GM21515 (cell line): ENCODE measurements around the gene PCNX3.

Experiments used
- ATAC-seq: cut with Tn5 transposase; IDR thresholded peaks from one replicate; pipeline ENCODE4 v1.9.1; 2021; ENCODE audit not compliant: unreplicated experiment

PCNX3 gene

DNA sequence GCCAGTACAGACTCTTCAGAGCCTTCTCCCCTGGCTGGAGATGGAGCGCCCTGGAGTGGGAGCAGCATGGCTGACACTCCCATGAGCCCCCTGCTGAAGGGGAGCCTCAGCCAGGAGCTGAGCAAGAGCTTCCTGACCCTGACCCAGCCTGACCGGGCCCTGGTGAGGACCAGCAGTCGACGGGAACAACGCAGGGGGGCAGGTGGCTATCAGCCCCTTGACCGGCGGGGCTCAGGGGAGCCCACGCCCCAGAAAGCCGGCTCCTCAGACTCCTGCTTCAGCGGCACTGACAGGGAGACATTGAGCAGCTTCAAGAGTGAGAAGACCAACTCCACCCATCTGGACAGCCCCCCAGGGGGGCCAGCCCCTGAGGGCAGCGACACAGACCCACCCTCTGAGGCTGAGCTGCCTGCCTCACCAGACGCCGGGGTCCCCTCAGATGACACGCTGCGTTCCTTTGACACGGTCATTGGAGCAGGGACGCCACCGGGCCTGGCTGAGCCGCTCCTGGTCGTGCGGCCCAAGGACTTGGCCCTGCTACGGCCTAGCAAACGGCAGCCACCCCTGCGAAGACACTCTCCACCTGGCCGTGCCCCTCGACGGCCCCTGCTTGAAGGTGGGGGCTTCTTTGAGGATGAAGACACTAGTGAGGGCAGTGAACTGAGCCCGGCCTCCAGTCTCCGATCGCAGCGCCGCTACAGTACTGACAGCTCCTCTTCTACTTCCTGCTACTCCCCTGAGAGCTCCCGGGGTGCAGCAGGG lies 2.6 kb downstream of the PCNX3 start:
- no peak for ATAC-seq

DNA sequence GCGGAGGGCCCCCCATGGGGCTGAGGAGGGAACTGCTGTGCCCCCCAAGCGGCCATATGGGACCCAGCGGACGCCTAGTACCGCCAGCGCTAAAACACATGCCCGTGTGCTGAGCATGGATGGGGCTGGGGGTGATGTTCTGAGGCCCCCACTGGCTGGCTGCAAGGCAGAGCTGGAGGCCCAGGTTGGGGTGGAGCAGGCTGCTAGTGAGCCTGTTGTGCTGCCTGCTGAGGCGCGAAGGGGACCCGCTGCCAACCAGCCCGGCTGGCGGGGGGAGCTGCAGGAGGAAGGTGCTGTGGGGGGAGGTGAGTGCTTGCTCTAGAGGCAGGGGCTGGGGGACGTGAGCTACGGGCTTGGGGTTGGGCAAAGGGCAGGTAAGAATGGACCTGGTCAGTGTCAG lies 3.2 kb downstream of the PCNX3 start:
- ATAC-seq: no peak

DNA sequence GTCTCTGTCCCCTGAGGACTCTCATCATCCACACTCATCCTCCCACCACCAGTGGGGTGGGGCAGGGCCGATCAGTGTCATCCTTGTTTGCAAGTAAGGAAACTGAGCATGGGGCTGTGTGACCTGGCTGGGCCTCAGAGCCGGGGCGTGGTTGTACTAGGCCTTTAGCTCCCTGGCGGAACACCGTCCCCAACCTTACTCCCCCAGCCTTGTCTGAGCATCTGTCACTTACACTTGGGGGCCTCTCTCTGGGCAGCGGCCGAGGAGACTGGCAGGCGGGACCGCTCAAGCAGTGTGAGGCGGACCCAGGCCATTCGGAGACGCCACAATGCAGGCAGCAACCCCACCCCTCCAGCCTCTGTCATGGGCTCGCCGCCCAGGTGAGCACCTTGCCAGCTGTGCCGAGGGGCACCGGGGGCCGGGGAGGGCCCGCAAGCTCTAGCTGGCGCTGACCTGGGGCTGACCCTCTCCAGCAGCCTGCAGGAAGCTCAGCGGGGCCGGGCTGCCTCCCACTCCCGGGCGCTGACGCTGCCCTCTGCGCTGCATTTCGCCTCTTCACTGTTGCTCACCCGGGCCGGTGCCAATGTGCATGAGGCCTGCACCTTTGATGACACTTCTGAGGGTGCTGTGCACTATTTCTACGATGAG lies 3.8 kb downstream of the PCNX3 start:
- ATAC-seq: no peak

DNA sequence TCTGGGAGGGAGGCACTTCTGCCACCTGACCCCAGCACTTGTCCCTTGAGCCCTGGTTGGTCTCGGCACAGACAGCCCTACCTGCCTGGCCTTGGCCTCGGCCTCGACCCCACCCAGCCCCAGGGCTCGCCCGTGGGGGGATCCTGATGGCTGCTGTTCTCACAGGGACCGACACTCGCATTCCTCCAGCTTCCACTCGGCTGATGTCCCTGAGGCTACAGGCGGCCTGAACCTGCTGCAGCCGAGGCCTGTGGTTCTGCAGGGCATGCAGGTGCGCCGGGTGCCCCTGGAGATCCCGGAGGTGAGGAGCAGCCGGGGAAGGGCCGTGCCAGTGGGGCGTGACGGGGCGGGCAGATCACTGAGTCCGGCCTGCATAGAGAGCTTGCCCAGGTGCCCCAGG lies 5.1 kb downstream of the PCNX3 start:
- ATAC-seq: no peak

DNA sequence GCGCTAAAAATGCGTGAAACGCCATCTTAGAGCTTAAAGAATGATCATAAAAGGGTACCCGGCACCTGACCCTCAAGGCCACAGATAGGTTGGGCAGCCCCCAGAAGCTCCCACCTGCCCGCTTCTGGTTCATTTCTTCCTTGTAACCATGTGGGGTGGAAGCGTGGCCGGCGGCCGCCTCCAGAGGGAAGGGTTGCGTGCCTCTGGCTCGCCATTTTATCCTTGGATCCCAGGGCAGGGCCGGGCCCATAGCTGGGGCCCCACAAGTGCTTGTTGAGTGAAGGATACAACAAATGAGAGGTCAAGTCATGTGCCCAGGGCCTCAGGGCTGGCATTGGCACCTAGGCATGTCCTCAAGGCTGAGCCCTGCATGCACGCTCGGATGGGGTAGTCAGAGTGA lies 5.9 kb downstream of the PCNX3 start:
- ATAC-seq: no peak

DNA sequence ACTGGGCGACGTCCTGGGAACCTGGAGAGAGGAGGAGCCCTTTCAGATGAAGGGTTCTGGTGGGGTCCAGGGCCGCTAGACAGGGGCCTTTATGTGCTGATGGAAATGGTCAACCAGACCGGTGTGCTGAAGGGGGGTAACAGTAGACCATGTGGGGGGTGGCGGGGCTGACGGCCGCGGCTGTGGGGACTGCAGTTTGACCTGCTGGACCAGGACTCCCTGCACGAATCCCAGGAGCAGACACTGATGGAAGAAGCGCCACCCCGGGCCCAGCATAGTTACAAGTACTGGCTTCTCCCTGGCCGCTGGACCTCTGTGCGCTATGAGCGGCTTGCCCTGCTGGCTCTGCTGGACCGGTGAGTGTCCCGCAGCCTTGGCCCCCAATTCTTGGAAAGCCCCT lies 6.4 kb downstream of the PCNX3 start:
- ATAC-seq: no peak

DNA sequence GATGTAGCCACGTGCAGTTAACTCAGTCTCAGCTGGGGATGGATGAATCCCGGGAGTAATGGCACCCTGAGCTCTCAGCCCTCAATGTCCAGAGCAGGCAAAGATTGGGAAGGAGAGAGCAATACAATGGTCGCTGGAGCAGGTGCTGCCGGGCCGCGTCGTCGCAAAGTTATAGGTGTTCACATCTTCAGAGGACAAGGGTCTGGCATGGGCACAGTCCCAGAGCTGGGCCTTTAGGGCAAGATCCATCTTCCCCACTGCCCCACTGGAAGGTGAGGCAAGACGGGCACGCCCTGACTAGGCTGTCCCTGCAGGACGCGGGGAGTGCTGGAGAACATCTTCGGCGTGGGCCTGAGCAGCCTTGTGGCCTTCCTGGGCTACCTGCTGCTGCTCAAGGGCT lies 7.6 kb downstream of the PCNX3 start:
- ATAC-seq: no peak

DNA sequence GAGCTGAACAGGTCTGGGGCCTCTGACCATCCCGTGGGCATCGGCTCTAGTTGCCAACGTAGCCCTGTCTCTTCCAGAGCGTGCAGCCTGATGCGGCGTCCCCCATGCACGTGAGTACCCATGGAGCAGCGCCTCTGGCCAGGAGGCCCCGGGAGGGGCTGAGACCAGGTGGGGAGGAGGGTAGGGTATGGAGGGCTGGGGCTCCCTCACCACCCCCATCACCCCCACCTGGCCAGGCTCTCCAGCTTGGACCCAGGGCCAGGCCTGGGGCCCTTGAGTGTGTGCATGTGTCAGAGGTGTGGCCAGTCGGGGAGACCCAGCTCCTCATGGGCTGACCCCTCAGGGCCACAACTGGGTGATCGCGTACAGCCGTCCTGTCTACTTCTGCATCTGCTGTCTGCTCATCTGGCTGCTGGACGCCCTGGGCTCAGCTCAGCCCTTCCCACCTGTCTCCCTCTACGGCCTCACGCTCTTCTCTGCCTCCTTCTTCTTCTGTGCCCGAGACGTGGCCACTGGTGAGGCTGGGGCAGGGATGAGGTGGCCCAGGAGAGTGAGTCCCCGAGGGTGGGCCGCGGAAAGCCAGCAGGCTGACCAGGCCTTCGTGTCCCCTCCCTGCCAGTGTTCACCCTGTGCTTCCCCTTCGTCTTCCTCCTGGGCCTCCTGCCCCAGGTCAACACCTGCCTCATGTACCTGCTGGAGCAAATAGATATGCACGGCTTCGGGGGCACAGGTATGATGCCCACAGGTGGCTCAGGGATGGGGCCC lies 8.5 kb downstream of the PCNX3 start:
- ATAC-seq: no peak

DNA sequence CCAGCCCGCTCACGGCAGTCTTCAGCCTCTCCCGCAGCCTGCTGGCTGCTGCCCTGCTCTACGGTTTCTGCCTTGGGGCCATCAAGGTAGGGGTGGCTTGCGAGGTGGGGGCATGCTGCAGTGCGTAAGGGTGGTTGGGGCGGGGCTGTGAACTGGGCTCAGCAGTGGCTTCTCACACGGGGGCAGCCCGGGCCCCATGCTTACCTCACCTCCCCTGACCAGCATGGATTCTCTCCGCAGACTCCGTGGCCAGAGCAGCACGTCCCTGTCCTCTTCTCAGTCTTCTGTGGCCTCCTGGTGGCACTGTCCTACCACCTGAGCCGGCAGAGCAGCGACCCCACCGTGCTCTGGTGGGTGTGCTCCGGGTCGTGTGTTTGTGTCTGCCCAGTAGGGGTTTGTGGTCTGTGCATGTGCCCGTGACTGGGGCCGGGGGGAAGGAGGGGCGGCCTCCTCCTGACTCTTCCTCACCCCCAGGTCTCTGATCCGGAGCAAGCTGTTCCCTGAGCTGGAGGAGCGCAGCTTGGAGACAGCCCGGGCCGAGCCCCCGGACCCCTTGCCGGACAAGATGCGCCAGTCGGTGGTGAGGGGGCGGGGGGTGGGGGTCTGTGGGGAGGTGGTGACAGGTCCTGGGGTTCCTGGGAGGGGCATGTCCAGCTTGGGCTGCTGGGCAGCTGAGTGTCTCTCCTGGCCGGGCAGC lies 9.5 kb downstream of the PCNX3 start:
- ATAC-seq: no peak

DNA sequence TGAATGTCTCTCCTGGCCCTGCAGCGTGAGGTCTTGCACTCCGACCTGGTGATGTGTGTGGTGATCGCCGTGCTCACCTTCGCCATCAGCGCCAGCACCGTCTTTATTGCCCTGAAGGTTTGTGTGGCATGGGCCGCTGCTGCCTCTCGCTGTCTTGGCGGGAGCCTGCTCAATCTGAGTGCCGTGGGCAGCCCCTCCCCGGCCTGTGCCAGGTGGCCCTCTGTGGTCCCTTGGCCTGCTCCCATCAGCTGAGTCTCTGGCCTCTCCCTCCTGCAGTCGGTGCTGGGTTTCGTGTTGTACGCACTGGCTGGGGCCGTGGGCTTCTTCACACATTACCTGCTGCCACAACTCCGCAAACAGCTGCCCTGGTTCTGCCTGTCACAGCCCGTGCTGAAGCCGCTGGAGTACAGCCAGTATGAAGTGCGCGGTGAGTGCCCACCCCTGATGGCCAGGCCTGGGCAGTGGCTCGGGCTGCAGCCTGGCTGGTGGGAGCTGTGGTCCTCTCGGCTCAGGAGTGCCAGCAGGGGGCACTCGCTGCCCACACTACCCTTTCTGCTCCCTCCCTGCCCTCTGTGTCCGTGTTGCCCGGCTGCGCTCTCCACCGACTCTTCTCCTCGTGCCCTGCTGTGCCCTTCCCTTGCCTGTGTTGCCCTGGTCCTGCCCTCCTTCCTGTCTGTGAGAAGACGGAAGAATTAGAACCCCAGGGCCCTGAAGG lies 10.2 kb downstream of the PCNX3 start:
- ATAC-seq: no peak

DNA sequence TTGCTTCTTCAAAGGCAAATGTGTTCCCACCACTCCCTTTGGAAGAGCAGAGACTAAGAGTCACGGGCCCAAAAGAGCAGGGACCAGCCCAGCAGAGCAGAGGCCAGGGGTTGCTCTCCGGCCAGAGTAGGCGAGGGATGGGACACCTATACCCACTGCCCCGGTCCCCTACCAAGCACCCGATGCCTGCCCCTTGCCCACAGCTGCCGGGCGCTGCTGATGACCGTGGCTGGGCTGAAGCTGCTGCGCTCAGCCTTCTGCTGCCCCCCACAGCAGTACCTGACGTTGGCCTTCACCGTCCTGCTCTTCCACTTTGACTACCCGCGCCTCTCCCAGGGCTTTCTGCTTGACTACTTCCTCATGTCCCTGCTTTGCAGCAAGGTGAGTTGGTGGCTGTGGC lies 11.6 kb downstream of the PCNX3 start:
- ATAC-seq: no peak

DNA sequence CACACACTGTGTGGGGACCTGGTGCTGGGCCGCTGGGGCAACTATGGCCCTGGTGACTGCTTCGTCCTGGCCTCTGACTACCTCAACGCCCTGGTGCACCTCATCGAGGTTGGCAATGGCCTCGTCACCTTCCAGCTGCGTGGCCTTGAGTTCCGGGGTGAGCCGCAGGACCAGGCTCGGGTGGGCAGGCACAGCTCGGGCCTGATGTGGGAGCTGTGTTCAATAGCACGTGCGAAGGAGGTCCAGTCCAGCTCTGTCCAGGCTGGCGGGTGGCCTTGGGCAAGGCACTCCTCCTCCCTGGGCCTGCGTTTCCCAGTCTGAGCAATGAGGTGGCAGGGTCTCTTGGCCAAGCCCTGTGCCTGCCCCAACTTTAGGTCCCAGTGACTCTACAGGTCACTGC lies 14.0 kb downstream of the PCNX3 start:
- ATAC-seq: no peak

DNA sequence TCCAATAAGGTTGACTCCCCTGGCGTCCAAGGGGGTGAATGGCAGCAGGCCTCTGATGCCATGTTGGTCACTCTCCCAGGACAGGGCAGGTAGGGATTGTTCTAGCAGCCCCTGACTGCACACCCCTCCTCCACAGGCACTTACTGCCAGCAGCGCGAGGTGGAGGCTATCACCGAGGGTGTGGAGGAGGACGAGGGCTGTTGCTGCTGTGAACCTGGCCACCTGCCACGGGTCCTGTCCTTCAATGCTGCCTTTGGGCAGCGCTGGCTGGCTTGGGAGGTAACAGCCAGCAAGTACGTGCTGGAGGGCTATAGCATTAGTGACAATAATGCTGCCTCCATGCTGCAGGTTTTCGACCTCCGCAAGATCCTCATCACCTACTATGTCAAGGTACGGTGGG lies 14.6 kb downstream of the PCNX3 start:
- no peak for ATAC-seq

DNA sequence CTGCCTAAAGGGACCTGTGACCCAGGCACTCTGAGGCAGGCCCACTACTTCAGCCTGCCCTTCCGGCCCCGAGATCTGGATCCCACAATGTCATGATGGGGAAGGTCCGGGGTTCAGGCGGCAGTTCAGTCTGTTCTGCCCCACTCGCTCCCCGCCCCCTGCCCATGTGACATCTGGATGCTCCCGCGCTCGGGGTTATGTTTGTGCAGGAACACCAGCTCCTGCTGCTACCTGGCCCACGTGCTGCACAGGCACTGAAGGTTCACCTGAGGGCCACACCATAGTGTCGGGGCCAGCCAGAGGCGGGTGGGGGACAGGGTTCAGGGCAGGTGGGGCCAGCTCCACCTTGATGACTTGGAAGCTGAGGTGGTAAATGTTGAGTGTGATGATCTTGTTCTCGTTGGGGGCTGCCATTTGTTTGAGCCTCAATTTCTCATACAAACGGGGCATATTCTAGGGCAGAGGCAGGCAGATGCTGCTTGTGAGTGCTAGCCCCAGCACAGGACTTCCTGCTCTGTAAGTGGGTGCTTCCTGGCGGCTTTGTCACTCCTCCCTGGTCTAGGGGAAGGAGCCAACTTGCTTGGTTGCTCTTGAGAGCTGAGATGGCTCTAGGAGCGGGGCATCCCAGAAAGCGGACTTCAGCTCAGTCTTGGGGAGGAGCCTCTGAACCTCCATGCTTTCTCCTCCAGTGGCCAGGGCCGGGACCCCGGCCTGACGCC lies 18.0 kb downstream of the PCNX3 start:
- ATAC-seq: no peak

DNA sequence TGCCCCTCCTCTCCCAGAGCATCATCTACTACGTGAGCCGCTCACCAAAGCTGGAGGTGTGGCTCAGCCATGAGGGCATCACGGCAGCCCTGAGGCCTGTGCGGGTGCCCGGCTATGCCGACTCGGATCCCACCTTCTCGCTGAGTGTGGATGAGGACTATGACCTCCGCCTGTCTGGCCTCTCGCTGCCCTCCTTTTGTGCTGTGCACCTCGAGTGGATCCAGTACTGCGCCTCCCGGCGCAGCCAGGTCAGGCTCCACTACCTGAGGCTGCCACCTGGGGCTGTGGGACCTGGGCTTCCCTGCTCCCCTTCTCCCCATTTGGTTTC lies 18.5 kb downstream of the PCNX3 start:
- no peak for ATAC-seq

DNA sequence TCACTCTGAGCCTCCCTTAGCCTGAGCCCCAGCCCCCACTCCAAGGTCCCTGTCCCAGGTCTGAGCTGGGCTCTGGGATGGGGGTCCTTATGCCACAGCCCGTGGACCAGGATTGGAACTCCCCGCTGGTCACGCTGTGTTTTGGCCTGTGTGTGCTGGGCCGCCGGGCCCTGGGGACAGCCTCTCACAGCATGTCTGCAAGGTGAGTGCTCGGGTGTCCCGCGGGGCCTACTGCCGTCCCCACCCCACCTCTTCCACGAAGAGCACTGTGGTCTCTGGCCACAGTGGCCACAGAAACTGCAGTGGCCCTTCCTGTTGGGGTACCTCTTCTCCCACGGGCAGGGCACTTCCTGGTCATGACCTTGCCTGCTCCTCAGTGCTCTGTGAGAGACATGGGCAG lies 18.9 kb downstream of the PCNX3 start:
- ATAC-seq: no peak

DNA sequence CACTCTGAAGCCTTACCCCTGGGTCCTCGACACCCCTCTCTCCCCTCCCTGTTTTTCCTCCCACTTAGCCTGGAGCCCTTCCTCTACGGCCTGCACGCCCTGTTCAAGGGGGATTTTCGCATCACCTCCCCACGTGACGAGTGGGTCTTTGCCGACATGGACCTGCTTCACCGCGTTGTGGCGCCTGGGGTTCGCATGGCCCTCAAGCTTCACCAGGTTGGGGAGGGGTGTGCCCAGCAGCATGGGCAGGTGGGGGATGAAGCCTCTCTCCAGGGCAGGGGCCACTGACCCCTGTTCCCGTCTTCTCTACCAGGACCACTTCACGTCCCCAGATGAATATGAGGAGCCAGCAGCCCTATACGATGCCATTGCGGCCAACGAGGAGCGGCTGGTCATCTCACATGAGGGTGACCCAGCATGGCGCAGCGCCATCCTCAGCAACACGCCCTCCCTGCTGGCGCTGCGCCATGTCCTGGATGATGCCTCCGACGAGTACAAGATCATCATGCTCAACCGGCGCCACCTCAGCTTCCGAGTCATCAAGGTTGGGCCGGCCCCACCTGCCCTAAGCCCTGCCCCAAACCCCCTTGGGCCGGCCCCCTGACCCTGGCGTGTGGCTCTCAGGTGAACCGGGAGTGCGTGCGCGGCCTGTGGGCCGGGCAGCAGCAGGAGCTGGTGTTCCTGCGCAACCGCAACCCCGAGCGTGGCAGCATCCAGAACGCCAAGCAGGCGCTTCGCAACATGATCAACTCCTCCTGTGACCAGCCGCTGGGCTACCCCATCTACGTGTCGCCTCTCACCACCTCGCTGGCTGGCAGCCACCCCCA lies 19.5 kb downstream of the PCNX3 start:
- ATAC-seq: no peak

DNA sequence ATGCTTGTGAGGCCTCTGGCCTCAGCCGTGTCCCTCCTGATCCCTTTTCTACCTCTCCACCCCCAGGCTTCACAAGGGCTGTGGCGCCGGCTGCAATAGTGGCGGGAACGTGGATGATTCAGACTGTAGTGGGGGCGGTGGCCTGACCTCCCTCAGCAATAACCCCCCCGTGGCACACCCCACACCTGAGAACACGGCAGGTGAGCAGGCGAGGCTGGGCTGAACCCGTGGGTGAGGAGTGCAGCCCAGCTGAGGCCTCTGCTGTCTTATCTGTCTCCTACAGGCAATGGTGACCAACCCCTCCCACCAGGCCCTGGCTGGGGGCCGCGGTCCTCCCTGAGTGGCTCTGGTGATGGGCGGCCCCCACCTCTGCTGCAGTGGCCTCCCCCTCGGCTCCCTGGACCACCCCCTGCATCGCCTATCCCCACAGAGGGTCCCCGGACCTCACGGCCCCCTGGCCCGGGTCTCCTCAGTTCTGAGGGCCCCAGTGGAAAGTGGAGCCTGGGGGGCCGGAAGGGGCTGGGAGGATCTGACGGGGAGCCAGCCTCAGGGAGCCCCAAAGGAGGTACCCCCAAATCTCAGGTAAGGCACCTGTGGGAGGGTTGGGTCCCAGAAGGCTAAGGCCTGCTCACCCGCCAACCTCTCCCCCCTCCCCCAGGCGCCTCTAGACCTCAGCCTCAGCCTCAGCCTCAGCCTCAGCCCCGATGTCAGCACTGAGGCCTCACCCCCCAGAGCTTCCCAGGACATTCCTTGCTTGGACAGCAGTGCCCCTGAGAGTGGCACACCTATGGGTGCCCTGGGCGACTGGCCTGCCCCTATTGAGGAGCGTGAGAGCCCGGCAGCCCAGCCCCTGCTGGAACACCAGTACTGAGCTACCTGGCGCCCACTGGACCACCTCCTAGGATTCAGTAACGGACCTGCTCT lies 20.8 kb downstream of the PCNX3 start:
- ATAC-seq: no peak
